Measurements from ENCODE around the gene SPECC1.

- TF ChIP-seq CTCF (conservative IDR thresholded peaks at IDR 0.05; ENCODE audit: low read depth, low read length) (no peak), EZH2 (IDR thresholded peaks at IDR 0.05; ENCODE audit: low read length, unreplicated experiment) (no peak), EZH2phosphoT487 (IDR thresholded peaks at IDR 0.05; ENCODE audit: borderline replicate concordance, low read length) (no peak)
These were observed 306.2 kb downstream of the SPECC1 start for GRCh38 chr17:20315311-20315710.

Data from PC-3 (cell line).